Mucosa of rectum (tissue), 2 donors: Measurements from ENCODE around the gene HMGXB4.
"Not testable (repeated sequence)": the region's sequence is repeated elsewhere in the genome, so short reads cannot be mapped to it uniquely, and the experiment has no call there.

ENCODE experiments used
- H3K27ac ChIP-seq, 2 donors: one replicate each; pipeline ENCODE4 v1.7.0; 2013; ENCODE audit warnings: inconsistent platforms in 2 of 2, low read depth in 2 of 2, low read length in 2 of 2
- H3K27me3 ChIP-seq, 2 donors: one replicate each; pipeline ENCODE4 v1.7.0; 2013; ENCODE audit warnings: low read length in 2 of 2; ENCODE audit not compliant: control insufficient read depth in 2 of 2, insufficient read depth in 2 of 2
- H3K36me3 ChIP-seq, 2 donors: one replicate each; pipeline ENCODE4 v1.7.0; 2013; ENCODE audit warnings: low read length in 2 of 2; ENCODE audit not compliant: control insufficient read depth in 2 of 2, insufficient read depth in 2 of 2
- H3K4me1 ChIP-seq, 2 donors: one replicate each; pipeline ENCODE4 v1.7.0; 2013; ENCODE audit warnings: low read length in 2 of 2, mild to moderate bottlenecking in 1 of 2; ENCODE audit not compliant: control insufficient read depth in 2 of 2, insufficient read depth in 2 of 2
- H3K4me3 ChIP-seq, 2 donors: one replicate each; pipeline ENCODE4 v1.7.0; 2013; ENCODE audit warnings: low read length in 2 of 2
- H3K9ac ChIP-seq, 2 donors: one replicate each; pipeline ENCODE4 v1.7.0; 2013; ENCODE audit warnings: low read length in 2 of 2, low read depth in 1 of 2, mild to moderate bottlenecking in 1 of 2
- H3K9me3 ChIP-seq, 2 donors: one replicate each; pipeline ENCODE4 v1.7.0; 2013; ENCODE audit warnings: low read length in 2 of 2; ENCODE audit not compliant: control insufficient read depth in 2 of 2
- donor health status: healthy.
- donor health status: Normal muscosa, but diverticular disease.

Gene HMGXB4

DNA sequence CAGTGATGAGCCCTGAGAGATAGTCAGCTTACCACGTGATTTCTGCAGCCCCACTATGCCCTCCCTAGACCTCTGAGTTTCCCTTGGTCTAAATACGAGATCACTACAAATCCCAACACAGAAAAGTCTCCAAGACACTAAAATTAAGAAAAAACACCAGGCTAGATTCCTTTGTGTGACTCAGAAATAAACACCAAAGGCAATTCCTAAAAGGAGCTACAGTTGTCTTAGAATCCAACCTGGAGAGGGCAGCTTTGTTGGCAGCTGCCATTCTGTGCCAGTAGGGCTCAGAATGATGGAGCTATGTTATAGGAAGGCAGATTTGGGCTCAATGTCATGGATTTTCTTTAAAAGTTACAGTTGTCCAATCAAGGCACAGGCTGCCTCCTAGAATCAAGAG, 37.1 kb upstream of the HMGXB4 start:
- Histone ChIP-seq H3K27ac (no peak overlapping the region), H3K9me3 (no peaks in the 10 kb centered on the region), H3K36me3 (no peaks in the 10 kb centered on the region), H3K27me3 (no peaks in the 10 kb centered on the region), H3K9ac (no peak overlapping the region), H3K4me1 (no peaks in the 10 kb centered on the region), H3K4me3 (no peak overlapping the region)

DNA sequence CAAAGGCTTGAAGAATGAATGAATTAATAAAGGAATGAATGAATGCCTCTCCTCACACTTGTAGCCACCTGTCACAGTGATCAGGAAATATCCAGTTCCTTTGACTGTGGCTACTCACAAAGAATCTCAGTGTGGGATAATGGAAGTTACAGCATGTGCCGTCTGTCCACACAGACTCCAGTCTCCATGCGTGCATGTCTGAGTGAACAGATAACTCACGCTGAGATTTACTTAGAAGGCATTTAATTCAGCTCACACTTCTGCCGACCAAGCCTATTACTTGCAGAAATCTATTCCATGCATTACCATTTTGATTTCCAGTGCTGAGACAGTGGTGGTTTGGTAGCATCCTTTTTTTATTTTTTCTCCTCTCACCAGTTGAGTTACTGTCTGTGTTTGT, 32.3 kb upstream of the HMGXB4 start:
- H3K4me3 ChIP-seq = no peak overlapping the region
- no peaks in the 10 kb centered on the region for H3K4me1 ChIP-seq
- H3K27me3 ChIP-seq = peaks cover 1 to 2% of the 10 kb centered on the region in 2 donors
- H3K27ac ChIP-seq = no peak overlapping the region
- no peaks in the 10 kb centered on the region for H3K9me3 ChIP-seq
- H3K36me3 ChIP-seq = no peaks in the 10 kb centered on the region
- H3K9ac ChIP-seq = no peak overlapping the region

DNA sequence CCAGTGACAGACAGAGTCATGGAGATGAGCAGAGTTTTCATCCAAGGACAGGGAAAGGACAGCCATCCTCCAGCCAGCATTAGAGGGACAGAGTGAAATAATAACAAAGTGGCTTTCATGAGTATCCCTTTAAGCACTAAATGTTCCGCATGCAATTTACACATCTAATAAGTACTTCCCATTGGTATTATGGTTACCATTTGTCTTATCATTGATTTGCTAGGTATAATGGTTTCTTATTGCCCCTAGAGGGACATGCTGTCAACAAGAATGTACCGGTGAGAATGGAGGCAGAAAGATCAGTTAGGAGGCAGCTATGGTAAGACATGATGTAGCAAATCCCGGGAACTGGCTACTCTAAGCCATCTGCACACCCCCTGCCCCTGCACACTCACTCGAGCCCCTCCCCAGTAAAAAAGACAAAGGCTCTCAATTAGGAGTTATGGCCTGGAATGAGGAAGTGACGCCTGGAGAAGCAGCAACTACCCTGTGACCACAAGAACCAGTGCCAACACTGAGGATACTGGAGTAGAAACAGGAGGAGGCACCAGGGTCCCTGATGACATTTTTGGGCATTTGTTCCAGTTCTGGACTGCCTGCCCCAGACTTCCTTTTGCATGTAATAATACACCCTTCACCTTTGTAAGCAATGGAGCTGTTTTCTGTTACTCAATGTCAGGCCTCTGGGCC, 30.2 kb upstream of the HMGXB4 start:
- Histone ChIP-seq H3K27me3 (peaks cover 3 to 6% of the 10 kb centered on the region in 2 donors), H3K36me3 (no peaks in the 10 kb centered on the region), H3K9ac (no peak overlapping the region), H3K4me1 (peaks cover 2 to 3% of the 10 kb centered on the region in 2 donors), H3K4me3 (no peak overlapping the region), H3K9me3 (no peaks in the 10 kb centered on the region), H3K27ac (no peak overlapping the region)

DNA sequence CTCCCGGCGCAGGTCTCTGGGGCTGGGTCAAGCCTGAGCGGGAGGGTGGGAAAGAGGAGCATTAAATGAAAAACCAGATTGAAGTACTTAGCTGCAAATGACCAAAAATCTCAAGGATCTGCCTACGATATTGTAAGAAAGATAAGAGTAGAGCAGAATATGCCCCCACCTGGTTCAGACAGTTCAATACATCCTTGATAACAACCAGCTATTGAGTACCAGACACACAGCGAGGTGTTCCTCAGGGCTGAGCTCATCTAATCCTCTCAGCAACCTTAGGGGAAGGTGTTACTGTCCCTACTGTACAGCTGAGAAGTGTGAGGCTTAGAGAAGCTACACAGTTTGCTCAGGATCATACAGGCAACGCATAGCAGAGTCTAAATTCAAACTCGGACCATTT, 27.4 kb upstream of the HMGXB4 start:
- Histone ChIP-seq H3K9ac (no peak overlapping the region), H3K4me3 (no peak overlapping the region), H3K9me3 (no peaks in the 10 kb centered on the region), H3K4me1 (peaks cover 2 to 3% of the 10 kb centered on the region in 2 donors), H3K27ac (no peak overlapping the region), H3K36me3 (no peaks in the 10 kb centered on the region), H3K27me3 (peaks cover 3 to 6% of the 10 kb centered on the region in 2 donors)

DNA sequence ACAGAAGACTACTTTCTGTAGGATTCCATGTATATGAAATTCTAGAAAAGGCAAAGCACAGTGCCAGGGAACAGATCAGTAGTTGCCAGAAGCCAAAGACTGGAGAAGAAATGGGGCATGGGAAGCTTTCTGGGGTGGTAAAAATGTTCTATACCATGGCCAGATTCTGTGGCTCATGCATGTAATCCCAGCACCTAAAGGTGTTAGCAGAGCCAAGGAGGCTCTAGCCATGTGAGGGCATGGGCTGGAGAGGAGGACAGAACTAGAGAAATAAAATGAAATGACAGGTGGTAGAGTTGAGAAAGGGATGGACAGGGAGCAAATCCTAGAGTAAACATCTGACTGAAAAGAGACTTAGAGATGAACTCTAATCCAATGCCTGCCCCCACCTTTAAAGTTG, 26.9 kb upstream of the HMGXB4 start:
- Histone ChIP-seq H3K27ac (no peak overlapping the region), H3K4me3 (no peak overlapping the region), H3K9me3 (no peaks in the 10 kb centered on the region), H3K27me3 (peaks cover 3 to 6% of the 10 kb centered on the region in 2 donors), H3K4me1 (peaks cover 2 to 3% of the 10 kb centered on the region in 2 donors), H3K36me3 (no peaks in the 10 kb centered on the region), H3K9ac (no peak overlapping the region)

DNA sequence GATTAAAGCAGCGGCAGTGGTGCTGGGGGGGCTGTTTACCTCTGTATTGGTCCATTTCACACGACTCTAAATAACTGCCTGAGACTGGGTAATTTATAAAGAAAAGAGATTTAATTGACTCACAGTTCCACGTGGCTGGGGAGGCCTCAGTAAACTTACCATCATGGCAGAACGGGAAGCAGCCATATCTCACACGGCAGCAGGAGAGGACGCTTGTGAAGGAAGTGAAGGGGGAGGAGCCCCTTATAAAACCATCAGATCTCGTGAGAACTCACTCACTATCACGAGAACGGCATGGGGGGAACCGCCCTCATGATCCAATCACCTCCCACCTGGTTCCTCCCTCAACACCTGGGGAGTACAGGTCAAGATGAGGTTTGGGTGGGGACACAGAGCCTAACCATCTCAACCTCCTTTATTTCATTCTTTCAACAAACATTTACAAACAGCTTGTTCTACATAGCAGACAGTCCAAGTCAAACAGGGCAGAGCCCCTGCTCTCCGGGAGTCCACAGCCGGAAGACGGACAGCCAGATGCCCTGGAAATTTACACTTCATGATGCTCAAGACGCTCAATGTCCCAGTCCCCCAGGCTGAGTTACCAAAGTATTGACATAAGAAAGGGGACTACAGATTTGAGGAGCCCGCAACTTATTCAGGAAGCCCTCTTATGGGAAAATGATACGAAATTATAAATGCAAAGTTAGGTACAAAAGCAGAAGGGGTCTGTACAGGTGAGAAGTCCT, 26.3 kb upstream of the HMGXB4 start:
- no peak overlapping the region for H3K9ac ChIP-seq
- H3K9me3 ChIP-seq = no peaks in the 10 kb centered on the region
- peaks cover 2 to 3% of the 10 kb centered on the region in 2 donors for H3K4me1 ChIP-seq
- H3K27me3 ChIP-seq = peaks cover 3 to 6% of the 10 kb centered on the region in 2 donors
- no peaks in the 10 kb centered on the region for H3K36me3 ChIP-seq
- H3K27ac ChIP-seq = no peak overlapping the region
- no peak overlapping the region for H3K4me3 ChIP-seq

DNA sequence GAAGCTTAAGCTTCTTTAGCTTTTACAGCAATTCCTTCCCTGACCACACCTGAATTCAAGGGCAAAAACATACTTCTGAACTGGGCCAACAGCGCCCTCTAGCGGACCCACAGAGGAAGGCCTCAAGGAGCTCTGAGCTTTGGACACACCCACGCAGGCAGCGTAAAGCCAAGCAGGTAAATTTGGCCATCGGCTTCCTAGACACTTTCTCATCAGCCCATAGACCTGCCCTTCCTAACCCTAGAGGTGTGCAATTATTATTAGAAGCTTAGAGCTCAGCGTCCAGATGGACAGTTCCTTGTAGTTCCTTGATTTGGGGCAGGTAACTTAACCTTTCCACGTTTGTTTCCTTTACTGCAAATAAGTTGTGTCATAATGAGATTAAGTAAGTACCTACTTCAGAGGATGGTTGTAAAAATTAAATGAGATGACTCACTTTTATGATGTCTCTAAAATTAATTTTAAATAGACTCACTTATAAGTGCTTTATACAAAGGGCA, 25.7 kb upstream of the HMGXB4 start:
- Histone ChIP-seq H3K9ac (no peak overlapping the region), H3K27ac (no peak overlapping the region), H3K4me1 (peaks cover 2 to 3% of the 10 kb centered on the region in 2 donors), H3K9me3 (no peaks in the 10 kb centered on the region), H3K36me3 (no peaks in the 10 kb centered on the region), H3K4me3 (no peak overlapping the region), H3K27me3 (peaks cover 3 to 6% of the 10 kb centered on the region in 2 donors)

DNA sequence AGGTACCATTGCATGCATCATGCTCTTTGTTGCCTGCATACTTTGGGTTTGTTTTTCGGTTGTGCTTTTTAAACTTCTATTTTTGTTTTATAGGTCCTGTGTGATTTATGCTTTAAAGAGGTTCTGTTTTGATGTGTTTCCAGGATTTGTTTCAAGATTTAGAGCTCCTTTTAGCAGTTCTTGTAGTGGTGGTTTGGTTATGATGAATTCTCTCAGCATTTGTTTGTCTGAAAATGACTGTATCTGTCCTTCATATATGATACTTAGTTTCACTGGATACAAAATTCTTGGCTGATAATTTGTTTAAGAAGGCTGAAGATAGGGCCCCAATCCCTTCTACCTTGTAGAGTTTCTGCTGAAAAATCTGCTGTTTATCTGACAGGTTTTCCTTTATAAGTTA, 18.5 kb upstream of the HMGXB4 start:
- H3K9ac ChIP-seq, H3K4me3 ChIP-seq, H3K27ac ChIP-seq, H3K9me3 ChIP-seq, H3K27me3 ChIP-seq, H3K4me1 ChIP-seq, H3K36me3 ChIP-seq: not testable (repeated sequence)

DNA sequence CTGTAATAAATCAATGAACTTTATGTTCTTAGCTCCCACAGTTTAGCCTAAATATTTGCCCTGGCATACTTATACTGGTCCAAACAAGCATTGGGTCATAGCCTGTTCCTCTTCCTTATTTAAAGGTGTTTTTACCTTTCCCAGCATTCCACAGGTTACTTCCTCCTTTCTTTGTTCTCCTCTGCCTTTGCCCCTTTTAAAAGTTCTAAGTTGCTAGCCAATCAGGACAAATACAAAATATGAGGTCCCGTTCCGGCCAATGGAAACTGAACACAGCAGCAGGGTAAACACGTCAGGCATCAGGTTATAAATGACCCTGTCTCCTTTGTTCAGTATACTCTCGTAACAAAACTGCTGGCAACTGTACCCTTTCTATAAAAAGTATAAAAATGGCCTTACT, 12.8 kb upstream of the HMGXB4 start:
- not testable (repeated sequence) for H3K27ac ChIP-seq, H3K4me1 ChIP-seq, H3K36me3 ChIP-seq, H3K9me3 ChIP-seq, H3K9ac ChIP-seq, H3K4me3 ChIP-seq, H3K27me3 ChIP-seq

DNA sequence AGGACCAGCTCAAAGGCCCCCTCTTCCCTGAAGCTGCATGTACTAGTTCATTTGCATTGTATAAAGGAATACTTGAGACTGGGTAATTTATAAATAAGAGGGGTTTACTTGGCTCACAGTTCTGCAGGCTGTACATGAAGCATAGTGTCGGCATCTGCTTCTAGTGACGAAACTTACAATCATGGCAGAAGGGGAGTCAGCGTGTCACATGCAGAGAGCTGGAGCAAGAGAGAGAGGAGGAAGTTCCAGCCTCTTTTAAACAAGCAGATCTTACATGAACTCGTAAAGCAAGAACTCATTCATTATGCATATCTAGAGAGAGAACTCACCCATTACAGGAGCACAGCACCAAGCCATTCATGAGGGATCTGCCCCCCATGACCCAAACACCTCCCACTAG, 7.1 kb upstream of the HMGXB4 start:
- H3K36me3 ChIP-seq = no peaks in the 10 kb centered on the region
- no peaks in the 10 kb centered on the region for H3K9me3 ChIP-seq
- no peaks in the 10 kb centered on the region for H3K4me1 ChIP-seq
- H3K9ac ChIP-seq = no peak overlapping the region
- no peak overlapping the region for H3K27ac ChIP-seq
- H3K4me3 ChIP-seq = no peak overlapping the region
- no peaks in the 10 kb centered on the region for H3K27me3 ChIP-seq
